ENCODE results near the gene USP49. TPM values are rescaled to one million over a fixed set of nuclear protein-coding genes. Genes with fewer than 3 reads are reported as not detected.

Gene USP49
- total RNA-seq, 1 experiment from 2014 or later: 1.6 TPM

- DNase-seq (ENCODE audit: low read depth): no peak
- in situ Hi-C loops (cut with HindIII; ENCODE audit: low pct_unique_long_range_greater_than_20kb, low sequenced_read_pairs): loop anchor here (25.0 kb wide), 1 partner anchor 103 kb away; no protein-coding TSS in a partner anchor
These were observed 39.4 kb upstream of the USP49 start for GRCh38 chr6:41934278-41935192.

- DNase-seq (ENCODE audit: low read depth): no peak
- in situ Hi-C loops (cut with HindIII; ENCODE audit: low pct_unique_long_range_greater_than_20kb, low sequenced_read_pairs): loop anchor here (25.0 kb wide), 1 partner anchor 105 kb away; no protein-coding TSS in a partner anchor
These were observed 37.2 kb upstream of the USP49 start for GRCh38 chr6:41932378-41932777.

- in situ Hi-C loops (cut with HindIII; ENCODE audit: low pct_unique_long_range_greater_than_20kb, low sequenced_read_pairs): loop anchor here (25.0 kb wide), 1 partner anchor 106 kb away; no protein-coding TSS in a partner anchor
- DNase-seq (ENCODE audit: low read depth): no peak
These were observed 36.6 kb upstream of the USP49 start for GRCh38 chr6:41931792-41932191.

GRCh38 chr6:41929924-41930323 lies 34.7 kb upstream of the USP49 start:
- in situ Hi-C loops (cut with HindIII; ENCODE audit: low pct_unique_long_range_greater_than_20kb, low sequenced_read_pairs): loop anchor here (25.0 kb wide), 1 partner anchor 107 kb away; no protein-coding TSS in a partner anchor

GRCh38 chr6:41927253-41927652 lies 32.1 kb upstream of the USP49 start:
- in situ Hi-C loops (cut with HindIII; ENCODE audit: low pct_unique_long_range_greater_than_20kb, low sequenced_read_pairs): loop anchor here (25.0 kb wide), 1 partner anchor 110 kb away; no protein-coding TSS in a partner anchor
- DNase-seq (ENCODE audit: low read depth): no peak

More at GRCh38 chr6:41929924-41930323, 34.7 kb upstream of the USP49 start:
- DNase-seq (ENCODE audit: low read depth): no peak

- in situ Hi-C loops (cut with HindIII; ENCODE audit: low pct_unique_long_range_greater_than_20kb, low sequenced_read_pairs): no loop called here
- DNase-seq (ENCODE audit: low read depth): no peak
These were observed 27.0 kb upstream of the USP49 start for GRCh38 chr6:41922154-41922553.

GRCh38 chr6:41921712-41921998 lies 26.5 kb upstream of the USP49 start:
- DNase-seq (ENCODE audit: low read depth): no peak
- in situ Hi-C loops (cut with HindIII; ENCODE audit: low pct_unique_long_range_greater_than_20kb, low sequenced_read_pairs): no loop called here

- peak; percentile 97 for DNase-seq (ENCODE audit: low read depth)
- in situ Hi-C loops (cut with HindIII; ENCODE audit: low pct_unique_long_range_greater_than_20kb, low sequenced_read_pairs): no loop called here
These were observed 25.9 kb upstream of the USP49 start, which contains the start of the genes BYSL and MED20 for GRCh38 chr6:41920921-41921711. Gene BYSL, plus strand, starts transcription at chr6:41921499. Its CDS starts 64 bp downstream, at chr6:41921563. Gene MED20, minus strand, starts transcription at chr6:41921139. Its CDS starts 121 bp downstream, at chr6:41921018.

GRCh38 chr6:41917528-41917927 lies 22.4 kb upstream of the USP49 start:
- in situ Hi-C loops (cut with HindIII; ENCODE audit: low pct_unique_long_range_greater_than_20kb, low sequenced_read_pairs): no loop called here
- DNase-seq (ENCODE audit: low read depth): peak; percentile 90

GRCh38 chr6:41914869-41915530 lies 19.8 kb upstream of the USP49 start:
- DNase-seq (ENCODE audit: low read depth): peak; percentile 72
- in situ Hi-C loops (cut with HindIII; ENCODE audit: low pct_unique_long_range_greater_than_20kb, low sequenced_read_pairs): no loop called here

GRCh38 chr6:41914343-41914742 lies 19.2 kb upstream of the USP49 start:
- in situ Hi-C loops (cut with HindIII; ENCODE audit: low pct_unique_long_range_greater_than_20kb, low sequenced_read_pairs): no loop called here
- no peak for DNase-seq (ENCODE audit: low read depth)

- DNase-seq (ENCODE audit: low read depth): no peak
- in situ Hi-C loops (cut with HindIII; ENCODE audit: low pct_unique_long_range_greater_than_20kb, low sequenced_read_pairs): no loop called here
These were observed 14.6 kb upstream of the USP49 start for GRCh38 chr6:41909727-41910126.

GRCh38 chr6:41901882-41902519 lies 6.8 kb upstream of the USP49 start:
- in situ Hi-C loops (cut with HindIII; ENCODE audit: low pct_unique_long_range_greater_than_20kb, low sequenced_read_pairs): no loop called here
- DNase-seq (ENCODE audit: low read depth): no peak

- DNase-seq (ENCODE audit: low read depth): no peak
- in situ Hi-C loops (cut with HindIII; ENCODE audit: low pct_unique_long_range_greater_than_20kb, low sequenced_read_pairs): no loop called here
These were observed 5.7 kb upstream of the USP49 start for GRCh38 chr6:41900861-41901260.

- DNase-seq (ENCODE audit: low read depth): no peak
- in situ Hi-C loops (cut with HindIII; ENCODE audit: low pct_unique_long_range_greater_than_20kb, low sequenced_read_pairs): no loop called here
These were observed 1.1 kb upstream of the USP49 start for GRCh38 chr6:41896281-41896680.

GRCh38 chr6:41894366-41895299 lies 542 bp downstream of the USP49 start:
- in situ Hi-C loops (cut with HindIII; ENCODE audit: low pct_unique_long_range_greater_than_20kb, low sequenced_read_pairs): no loop called here

More at GRCh38 chr6:41894366-41895299, 542 bp downstream of the USP49 start:
- no peak for DNase-seq (ENCODE audit: low read depth)
